HG02970 (cell line): ENCODE data around the gene SEMA6D.

ENCODE experiments used
- ATAC-seq: cut with Tn5 transposase; IDR thresholded peaks from one replicate; pipeline ENCODE4 v1.9.1; 2021; ENCODE audit warnings: mild to moderate bottlenecking, moderate library complexity, moderate number of reproducible peaks; ENCODE audit not compliant: unreplicated experiment, low FRiP score

The SEMA6D gene

GRCh38 chr15:47741907-47742306 is 24.6 kb downstream of the SEMA6D start:
- ATAC-seq = no peak

- no peak for ATAC-seq
Measured at GRCh38 chr15:47742334-47742733, 25.0 kb downstream of the SEMA6D start.

DNA sequence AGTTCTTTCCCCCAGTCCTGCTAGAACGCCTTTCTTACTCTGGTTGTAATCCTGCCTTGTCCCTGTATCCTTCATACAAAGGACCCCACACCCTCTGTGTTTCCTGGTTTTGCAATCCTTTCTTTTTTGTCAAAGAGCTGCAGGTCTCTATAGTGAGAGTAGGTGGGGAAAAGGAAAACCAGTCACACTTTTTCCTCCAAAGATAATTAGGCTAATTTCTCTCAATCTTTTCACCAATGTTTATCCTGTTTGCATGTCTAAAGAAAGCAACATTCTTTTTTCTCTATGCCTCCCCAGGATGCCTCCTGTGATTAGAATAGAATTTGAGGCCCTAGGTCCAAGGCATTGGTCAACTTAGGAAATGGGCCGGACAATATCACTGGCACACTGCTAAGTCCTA is 25.4 kb downstream of the SEMA6D start:
- no peak for ATAC-seq

GRCh38 chr15:47743385-47743784 is 26.1 kb downstream of the SEMA6D start:
- ATAC-seq = no peak

DNA sequence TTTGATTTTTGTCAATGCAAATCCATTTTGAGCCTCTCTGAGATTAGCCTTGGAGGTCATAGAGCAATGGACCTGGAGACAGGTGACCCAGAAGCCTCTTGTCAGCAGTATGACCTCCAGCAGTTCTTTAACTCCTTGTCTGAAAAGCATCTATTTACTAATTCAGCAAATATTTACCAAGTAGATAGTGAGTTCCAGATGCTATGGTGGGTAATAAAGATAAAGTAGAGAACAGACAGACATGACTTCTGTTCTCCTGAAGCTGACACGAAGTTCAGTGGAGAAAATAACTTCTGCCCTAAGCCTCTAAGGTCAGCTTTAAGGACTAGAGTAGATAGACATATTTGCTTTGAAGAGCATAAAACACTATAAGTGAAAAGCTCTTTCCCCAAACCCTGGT is 26.6 kb downstream of the SEMA6D start:
- no peak for ATAC-seq

DNA sequence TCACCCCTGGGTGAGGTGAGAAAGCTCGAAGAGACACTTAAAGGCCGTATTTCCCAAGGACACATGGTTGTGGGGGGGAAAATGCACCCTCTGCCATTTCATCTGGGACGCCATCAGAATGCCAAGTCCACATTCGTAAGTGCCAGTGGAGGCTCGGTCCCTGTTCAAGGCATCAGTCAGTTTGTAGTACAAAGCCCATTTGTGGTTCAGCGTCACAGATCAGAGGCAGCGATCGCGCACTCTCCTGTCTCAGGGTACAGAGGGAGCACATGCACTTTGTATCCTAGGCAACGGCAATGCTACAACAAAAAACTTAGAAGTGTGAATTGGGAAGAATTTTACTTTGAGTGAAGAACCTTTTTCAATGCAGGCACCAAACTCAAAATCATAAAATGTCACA is 27.2 kb downstream of the SEMA6D start:
- ATAC-seq = no peak

GRCh38 chr15:47744973-47745372 is 27.7 kb downstream of the SEMA6D start:
- no peak for ATAC-seq

- ATAC-seq = no peak
Measured at GRCh38 chr15:47746516-47746915, 29.2 kb downstream of the SEMA6D start.

- no peak for ATAC-seq
Measured at GRCh38 chr15:47750030-47750739, 32.9 kb downstream of the SEMA6D start.

DNA sequence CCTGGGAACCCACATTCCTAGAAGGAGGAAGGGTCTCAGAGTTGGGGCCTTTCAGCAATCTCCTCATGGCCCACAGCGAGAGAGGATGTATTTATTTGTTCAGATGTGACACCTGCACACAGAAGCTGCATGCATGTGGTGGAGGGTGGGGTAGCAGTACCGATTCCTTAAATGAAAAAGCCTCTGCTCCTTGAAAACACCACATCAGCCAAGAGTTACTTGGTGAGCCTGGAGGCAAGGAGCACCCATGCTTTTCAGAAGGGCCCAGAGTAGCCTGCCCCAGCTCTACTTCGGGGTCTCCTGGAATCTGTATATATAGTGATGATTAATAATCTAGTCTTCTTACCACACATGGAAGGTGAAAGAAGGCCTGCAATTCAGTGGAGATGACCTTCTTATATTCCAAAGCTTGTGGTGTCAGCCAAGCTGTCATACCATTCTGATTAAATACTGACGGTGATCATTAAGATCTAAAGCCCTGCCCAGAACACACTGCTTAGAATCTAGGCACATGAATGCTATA is 33.5 kb downstream of the SEMA6D start:
- no peak for ATAC-seq

GRCh38 chr15:47753591-47753990 is 36.3 kb downstream of the SEMA6D start:
- ATAC-seq = no peak

DNA sequence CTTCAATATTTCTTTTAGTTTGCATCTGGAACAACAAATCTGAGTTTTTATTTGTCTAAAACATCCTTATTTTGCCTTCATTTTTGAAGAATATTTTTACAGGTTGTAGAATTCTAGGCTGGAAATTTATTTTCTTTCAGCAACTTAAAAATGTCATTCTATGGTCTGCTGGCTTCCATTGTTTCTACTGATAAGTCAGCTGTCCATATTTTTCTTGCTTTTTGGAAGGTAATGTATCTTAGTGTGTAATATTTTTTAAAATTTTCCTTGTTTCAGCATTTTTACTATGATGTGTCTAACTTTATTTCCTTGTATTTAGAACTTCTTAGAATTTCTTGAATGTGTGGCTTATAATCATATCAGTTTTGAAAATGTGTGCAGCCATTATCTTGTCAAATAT is 37.0 kb downstream of the SEMA6D start:
- ATAC-seq = no peak

DNA sequence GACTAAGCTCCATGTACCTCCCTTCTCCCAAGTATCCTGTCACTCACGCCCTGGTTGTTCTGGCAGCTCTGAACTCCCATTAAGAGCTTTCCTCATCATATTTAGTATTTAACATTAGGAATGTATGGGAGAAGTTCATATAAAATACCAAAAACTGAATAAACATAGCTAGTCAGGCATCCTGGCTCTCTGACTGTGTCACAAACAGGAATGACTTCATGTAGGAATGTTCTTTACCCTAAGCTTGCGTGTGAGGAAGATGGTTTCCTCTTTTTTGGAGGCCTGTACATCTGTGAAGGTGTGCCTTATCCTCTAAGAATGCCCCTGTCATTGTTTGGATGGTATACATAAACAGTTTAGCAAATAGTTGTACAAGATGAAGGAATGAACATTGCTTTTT is 38.6 kb downstream of the SEMA6D start:
- ATAC-seq = no peak

DNA sequence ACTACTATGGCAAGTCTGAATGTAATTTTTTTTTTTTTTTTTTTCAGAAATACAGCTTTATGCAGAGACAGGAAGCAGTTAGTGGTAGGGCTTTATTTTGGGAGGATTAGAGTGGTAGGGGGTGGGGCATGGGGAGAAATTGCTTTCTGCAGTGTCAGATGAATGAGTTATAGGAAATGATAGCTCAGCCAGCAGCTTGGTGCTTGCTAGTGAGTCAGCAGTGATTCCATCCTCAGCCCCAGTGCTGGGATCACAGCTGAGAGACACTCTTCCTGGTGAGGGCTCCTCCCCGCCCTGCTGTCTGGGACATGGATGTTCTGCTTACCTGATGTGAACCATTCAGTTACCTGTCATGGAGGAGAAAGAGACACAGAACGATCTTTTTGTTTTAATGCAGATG is 39.6 kb downstream of the SEMA6D start:
- no peak for ATAC-seq

DNA sequence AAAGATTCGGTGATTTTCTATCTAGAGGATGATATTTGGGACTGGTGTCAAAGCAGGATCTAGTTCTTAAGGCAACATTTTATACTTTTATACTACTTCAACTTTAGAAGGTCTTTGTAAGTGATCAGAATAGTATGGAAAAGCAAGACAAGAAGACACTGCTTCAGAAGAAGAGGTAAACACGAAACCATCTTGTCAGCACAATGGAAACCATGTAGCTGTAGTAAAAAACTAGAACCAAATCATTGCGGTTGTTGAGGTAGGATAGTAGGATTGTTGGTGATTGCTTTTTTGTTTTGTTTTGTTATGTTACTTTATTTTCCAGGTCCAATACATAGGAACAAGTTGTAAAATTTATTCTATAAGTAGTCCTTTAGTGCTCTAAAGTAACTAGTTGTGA is 40.0 kb downstream of the SEMA6D start:
- ATAC-seq = no peak

GRCh38 chr15:47762621-47763020 is 45.3 kb downstream of the SEMA6D start:
- ATAC-seq = no peak

- ATAC-seq = no peak
Measured at GRCh38 chr15:47764666-47765065, 47.4 kb downstream of the SEMA6D start.

DNA sequence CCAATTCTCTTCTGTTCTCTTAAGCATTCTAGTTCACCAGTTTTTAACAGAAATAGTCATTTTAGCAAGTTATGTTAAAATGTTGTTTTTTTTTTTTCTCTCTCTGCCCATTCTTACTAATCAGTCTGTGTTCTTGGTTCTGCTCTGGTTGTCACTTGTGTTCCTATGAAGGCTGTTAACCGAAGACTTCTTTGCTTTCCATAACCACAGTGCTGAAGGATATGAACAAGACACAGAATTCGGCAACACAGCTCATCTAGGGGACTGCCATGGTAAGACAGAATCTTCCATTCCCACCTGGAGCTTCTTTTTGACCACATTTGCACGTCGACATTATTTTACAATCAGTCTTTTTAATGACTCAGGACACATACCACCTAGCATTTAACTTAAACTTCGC is 49.1 kb downstream of the SEMA6D start:
- no peak for ATAC-seq

DNA sequence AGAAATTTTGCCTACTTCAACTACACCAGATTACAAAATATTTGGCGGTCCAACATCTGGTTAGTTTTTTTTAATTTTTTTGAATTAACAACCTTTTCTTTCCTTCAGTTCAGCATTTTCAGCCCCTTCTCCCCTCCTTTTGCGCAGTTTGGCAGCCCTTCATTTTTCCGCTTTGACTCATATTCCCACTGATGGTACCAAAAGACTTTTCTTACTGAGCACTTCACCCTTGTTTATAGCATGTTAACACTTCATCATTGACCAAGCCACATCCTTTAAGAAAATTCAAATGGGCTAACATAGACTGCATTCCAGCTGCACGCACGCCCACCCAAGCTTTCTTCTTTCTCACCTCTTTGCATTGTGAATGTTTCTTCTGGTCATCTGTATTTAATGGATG is 49.7 kb downstream of the SEMA6D start:
- no peak for ATAC-seq

DNA sequence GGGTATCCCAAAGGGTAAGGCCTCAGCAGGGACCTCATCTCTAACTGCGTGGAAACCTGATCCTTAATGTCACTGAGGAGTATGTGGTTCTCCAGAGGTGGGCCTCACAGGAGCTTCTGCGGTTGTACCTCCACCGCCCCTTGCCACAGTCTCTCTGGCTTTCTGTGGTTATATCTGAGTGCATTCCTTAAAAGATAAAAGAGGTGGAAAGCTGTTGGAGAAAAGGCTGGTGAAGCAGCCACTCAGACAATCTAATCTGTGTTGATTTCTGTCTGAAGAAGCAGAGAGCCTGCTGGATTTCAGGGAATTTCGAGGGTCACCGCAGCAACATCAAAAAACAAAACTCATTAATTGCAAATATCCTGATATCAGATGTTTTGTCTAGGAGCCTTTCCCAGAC is 51.4 kb downstream of the SEMA6D start:
- no peak for ATAC-seq

DNA sequence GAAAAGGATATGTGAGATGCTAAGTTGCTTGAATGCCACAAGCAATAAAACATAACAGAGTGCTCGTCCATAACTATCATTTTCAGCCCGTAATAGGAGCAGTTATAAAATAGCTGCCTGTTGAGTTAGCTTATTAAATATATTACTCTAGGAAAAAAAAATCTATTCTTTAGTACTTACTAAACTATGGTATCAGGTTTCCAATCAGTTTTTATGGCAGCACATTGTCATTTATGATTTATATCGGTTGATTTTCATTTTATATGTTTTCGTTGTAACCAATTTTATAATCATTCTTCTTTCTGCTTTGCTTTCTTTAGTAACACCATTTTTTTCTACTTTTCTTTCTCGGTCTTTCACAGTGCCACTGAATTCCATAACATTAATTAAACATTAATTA is 51.9 kb downstream of the SEMA6D start:
- no peak for ATAC-seq

GRCh38 chr15:47773143-47773542 is 55.8 kb downstream of the SEMA6D start:
- ATAC-seq = no peak
